Measurements from ENCODE around the gene MYDGF. TPM values are rescaled to one million over a fixed set of nuclear protein-coding genes. Genes with fewer than 3 reads are reported as not detected.

The MYDGF gene
- total and polyA plus RNA-seq, 7 experiments from 2014 or later: 28.1 to 105 (median 32.4) TPM

DNA sequence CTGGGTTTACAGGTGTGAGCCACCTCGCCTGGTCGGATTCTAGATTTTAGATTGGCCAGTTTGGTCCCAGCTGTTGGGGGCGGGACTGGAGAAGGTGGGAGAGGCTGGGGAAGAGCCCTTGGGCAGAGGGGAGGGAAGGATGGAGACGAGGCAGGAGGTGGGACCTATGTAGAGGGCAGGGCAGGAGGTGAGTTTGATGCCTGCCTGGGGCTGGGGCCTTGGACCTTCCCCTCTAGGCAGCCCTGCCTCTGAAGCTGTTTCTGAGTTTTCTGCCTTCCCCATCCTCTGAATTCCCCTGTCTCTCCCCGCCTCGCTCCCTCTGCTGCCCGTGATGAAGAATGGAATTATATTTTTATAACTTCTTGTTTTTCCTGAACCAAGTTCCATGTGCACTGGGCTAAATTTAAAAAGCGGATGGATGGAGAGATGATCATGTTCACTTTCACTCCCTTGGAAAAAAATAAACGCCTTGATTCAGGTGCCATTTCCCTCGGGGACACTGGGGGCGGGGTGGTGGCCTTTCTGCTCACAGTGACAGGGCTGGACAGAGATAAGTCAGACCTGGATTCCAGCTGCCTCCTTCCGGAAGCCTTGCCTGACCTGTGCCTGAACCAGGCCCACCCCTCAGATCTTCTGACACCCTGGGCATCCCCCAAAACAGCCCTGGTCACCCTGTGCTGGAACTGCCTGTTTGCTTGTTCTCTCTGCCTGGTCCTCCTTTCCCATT is 47.3 kb downstream of the MYDGF start:
- DNase-seq: no peak
- intact Hi-C loops (cut with micrococcal nuclease): no loop called here
- Histone ChIP-seq H3K27ac (ENCODE audit: low read depth, low read length) (no peak overlapping the region), H3K4me1 (ENCODE audit: control insufficient read depth in 2 of 2, insufficient read depth in 2 of 2, low read length in 2 of 2) (no peaks in the 10 kb centered on the region), H3K36me3 (ENCODE audit: control insufficient read depth in 2 of 3, insufficient read depth in 3 of 3, low read length in 3 of 3) (no peaks in the 10 kb centered on the region), H3K4me3 (ENCODE audit: low read length) (no peak overlapping the region), H3K9me3 (ENCODE audit: control insufficient read depth in 2 of 3, low read length in 3 of 3) (no peaks in the 10 kb centered on the region), H3K27me3 (ENCODE audit: control insufficient read depth in 2 of 2, insufficient read depth in 2 of 2, low read length in 2 of 2) (no peaks in the 10 kb centered on the region)
- ATAC-seq: no peak
- Mint-ChIP-seq H3K9me3 (no peaks in the 10 kb centered on the region), H3K27me3 (peaks cover 0 to 30% (median 8%) of the 10 kb centered on the region in 5 donors), H3K36me3 (no peaks in the 10 kb centered on the region), H3K4me1 (peaks cover 0 to 3% (median 0%) of the 10 kb centered on the region in 7 donors), H3K27ac (no peak overlapping the region), H3K4me3 (no peak overlapping the region)
- ChIA-PET CTCF (no interaction called here), POLR2A (no interaction called here)

DNA sequence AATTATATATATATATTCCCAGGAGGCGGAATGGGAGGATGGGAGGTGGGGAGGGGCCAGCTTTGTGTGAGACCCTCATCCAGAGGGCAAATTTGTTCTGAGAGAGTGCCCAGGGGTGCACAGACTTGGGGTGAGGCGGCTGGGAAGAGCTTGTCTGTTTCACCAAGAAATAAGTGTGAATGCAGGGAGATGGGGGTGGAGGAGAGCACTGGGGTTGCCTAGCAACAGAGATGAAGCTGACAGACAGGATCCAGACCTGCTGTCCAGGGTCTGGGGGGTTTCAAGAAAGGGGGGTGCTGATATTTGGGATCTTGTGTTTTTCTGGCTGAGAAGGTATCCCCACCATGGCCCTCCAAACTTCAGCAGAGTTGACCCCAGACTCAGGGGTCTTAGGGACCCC is 49.5 kb downstream of the MYDGF start:
- Histone ChIP-seq H3K4me3 (ENCODE audit: low read length) (no peak overlapping the region), H3K4me1 (ENCODE audit: control insufficient read depth in 2 of 2, insufficient read depth in 2 of 2, low read length in 2 of 2) (no peaks in the 10 kb centered on the region), H3K36me3 (ENCODE audit: control insufficient read depth in 2 of 3, insufficient read depth in 3 of 3, low read length in 3 of 3) (no peaks in the 10 kb centered on the region), H3K9me3 (ENCODE audit: control insufficient read depth in 2 of 3, low read length in 3 of 3) (no peaks in the 10 kb centered on the region), H3K27ac (ENCODE audit: low read depth, low read length) (no peak overlapping the region), H3K27me3 (ENCODE audit: control insufficient read depth in 2 of 2, insufficient read depth in 2 of 2, low read length in 2 of 2) (no peaks in the 10 kb centered on the region)
- intact Hi-C loops (cut with micrococcal nuclease): no loop called here
- Mint-ChIP-seq H3K36me3 (no peaks in the 10 kb centered on the region), H3K4me3 (no peak overlapping the region), H3K27me3 (peaks cover 0 to 36% (median 7%) of the 10 kb centered on the region in 5 donors), H3K27ac (no peak overlapping the region), H3K4me1 (peaks cover 0 to 1% (median 0%) of the 10 kb centered on the region in 7 donors), H3K9me3 (no peaks in the 10 kb centered on the region)
- ATAC-seq (no peak), DNase-seq (no peak)
- CTCF ChIA-PET: no interaction called here
- POLR2A ChIA-PET: no interaction called here

DNA sequence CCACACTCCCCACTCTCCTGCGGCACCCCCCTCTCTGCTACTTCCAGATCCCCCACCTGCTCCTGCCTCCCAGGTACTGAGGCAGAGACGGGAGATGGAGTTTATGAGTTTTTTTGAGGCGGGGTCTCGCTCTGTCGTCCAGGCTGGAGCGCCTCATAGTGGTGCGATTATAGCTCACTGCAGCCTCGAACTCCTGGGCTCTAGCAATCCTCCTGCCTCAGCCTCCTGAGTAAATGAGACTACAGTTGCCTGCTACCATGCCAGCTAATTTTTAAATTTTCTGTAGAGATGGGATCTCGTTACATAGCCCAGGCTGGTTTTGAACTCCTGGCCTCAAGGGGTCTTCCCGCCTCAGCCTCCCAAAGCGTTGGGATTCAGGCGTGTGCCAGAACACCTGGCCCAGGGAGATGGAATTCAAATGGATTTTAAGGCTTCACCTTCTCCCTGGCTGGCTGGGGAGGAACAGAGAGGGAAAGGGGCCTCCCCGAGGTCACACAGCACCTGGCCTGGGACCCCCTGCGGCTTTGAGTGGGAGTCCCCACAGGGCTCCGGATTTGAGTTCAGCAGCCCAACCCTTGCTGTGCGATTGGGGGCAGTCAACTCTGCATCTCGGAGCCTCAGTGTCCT is 50.4 kb downstream of the MYDGF start:
- H3K27ac ChIP-seq (ENCODE audit: low read depth, low read length): no peak overlapping the region
- H3K36me3 ChIP-seq (ENCODE audit: control insufficient read depth in 2 of 3, insufficient read depth in 3 of 3, low read length in 3 of 3): no peaks in the 10 kb centered on the region
- intact Hi-C loops (cut with micrococcal nuclease): no loop called here
- Mint-ChIP-seq H3K36me3 (no peaks in the 10 kb centered on the region), H3K4me3 (no peak overlapping the region), H3K9me3 (no peaks in the 10 kb centered on the region), H3K27me3 (peaks cover 0 to 36% (median 7%) of the 10 kb centered on the region in 5 donors), H3K27ac (no peak overlapping the region), H3K4me1 (peaks cover 0 to 1% (median 0%) of the 10 kb centered on the region in 7 donors)
- H3K4me1 ChIP-seq (ENCODE audit: control insufficient read depth in 2 of 2, insufficient read depth in 2 of 2, low read length in 2 of 2): no peaks in the 10 kb centered on the region
- CTCF ChIA-PET: no interaction called here
- ATAC-seq (no peak), DNase-seq (no peak)
- no peaks in the 10 kb centered on the region for H3K9me3 ChIP-seq (ENCODE audit: control insufficient read depth in 2 of 3, low read length in 3 of 3)
- H3K27me3 ChIP-seq (ENCODE audit: control insufficient read depth in 2 of 2, insufficient read depth in 2 of 2, low read length in 2 of 2): no peaks in the 10 kb centered on the region
- POLR2A ChIA-PET: interaction anchor here (0.6 kb wide), 1 partner anchor 47 kb away, joined by 4 read pairs; no protein-coding TSS in a partner anchor
- no peak overlapping the region for H3K4me3 ChIP-seq (ENCODE audit: low read length)

DNA sequence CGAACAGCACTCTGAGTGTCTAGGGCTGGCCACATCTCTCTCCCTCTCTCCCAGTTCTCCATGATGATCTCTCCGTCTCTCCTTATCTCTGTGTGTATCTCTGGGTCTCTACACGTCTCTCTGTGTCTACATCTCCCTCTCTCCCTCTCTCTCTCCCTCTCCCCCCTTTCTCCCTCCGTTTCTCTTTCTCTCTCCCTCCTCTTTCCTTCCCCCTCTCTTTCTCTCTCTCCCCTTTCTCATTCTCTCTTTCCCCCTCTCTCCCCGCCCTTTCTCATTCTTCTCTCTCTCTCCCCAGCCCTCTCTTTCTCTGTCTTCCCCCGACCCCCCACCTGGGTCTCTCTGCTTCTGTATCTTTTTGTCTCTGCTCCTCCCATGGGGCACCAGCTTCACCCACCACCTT is 52.1 kb downstream of the MYDGF start:
- Histone ChIP-seq H3K27me3 (ENCODE audit: control insufficient read depth in 2 of 2, insufficient read depth in 2 of 2, low read length in 2 of 2) (no peaks in the 10 kb centered on the region), H3K9me3 (ENCODE audit: control insufficient read depth in 2 of 3, low read length in 3 of 3) (no peaks in the 10 kb centered on the region), H3K27ac (ENCODE audit: low read depth, low read length) (no peak overlapping the region), H3K36me3 (ENCODE audit: control insufficient read depth in 2 of 3, insufficient read depth in 3 of 3, low read length in 3 of 3) (no peaks in the 10 kb centered on the region), H3K4me3 (ENCODE audit: low read length) (no peak overlapping the region), H3K4me1 (ENCODE audit: control insufficient read depth in 2 of 2, insufficient read depth in 2 of 2, low read length in 2 of 2) (no peaks in the 10 kb centered on the region)
- DNase-seq: no peak
- Mint-ChIP-seq H3K9me3 (no peaks in the 10 kb centered on the region), H3K4me1 (peaks cover 0 to 1% (median 0%) of the 10 kb centered on the region in 7 donors), H3K27me3 (peaks cover 0 to 35% (median 7%) of the 10 kb centered on the region in 5 donors), H3K4me3 (no peak overlapping the region), H3K36me3 (no peaks in the 10 kb centered on the region), H3K27ac (no peak overlapping the region)
- intact Hi-C loops (cut with micrococcal nuclease): no loop called here
- no peak for ATAC-seq
- ChIA-PET POLR2A (no interaction called here), CTCF (no interaction called here)

DNA sequence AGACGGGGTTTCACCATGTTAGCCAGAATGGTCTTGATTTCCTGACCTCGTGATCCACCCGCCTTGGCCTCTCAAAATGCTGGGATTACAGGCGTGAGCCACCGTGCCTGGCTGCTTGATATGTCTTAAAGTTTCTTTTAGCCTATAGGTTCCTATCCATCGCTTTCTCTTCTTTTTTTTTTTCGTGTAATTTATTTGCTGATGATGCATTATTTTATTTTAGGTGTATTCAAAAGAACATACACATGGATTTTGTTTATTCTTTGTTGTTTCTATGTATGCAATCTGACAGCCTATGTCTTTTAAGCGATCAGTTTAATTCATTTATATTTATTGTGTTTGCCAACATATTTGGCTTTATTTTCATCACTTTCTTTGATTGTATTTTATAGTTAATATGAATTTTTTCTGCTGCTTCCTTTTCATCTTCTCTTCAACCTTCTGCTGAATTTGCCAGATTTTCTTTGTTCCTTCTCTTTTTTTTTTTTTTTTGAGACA is 56.8 kb downstream of the MYDGF start:
- peaks cover 13 to 34% (median 17%) of the 10 kb centered on the region in 5 donors for H3K27me3 Mint-ChIP-seq
- CTCF ChIA-PET: no interaction called here
- Histone ChIP-seq H3K36me3 (ENCODE audit: control insufficient read depth in 2 of 3, insufficient read depth in 3 of 3, low read length in 3 of 3) (no peaks in the 10 kb centered on the region), H3K27ac (ENCODE audit: low read depth, low read length) (no peak overlapping the region), H3K4me3 (ENCODE audit: low read length) (no peak overlapping the region), H3K4me1 (ENCODE audit: control insufficient read depth in 2 of 2, insufficient read depth in 2 of 2, low read length in 2 of 2) (no peaks in the 10 kb centered on the region), H3K9me3 (ENCODE audit: control insufficient read depth in 2 of 3, low read length in 3 of 3) (no peaks in the 10 kb centered on the region), H3K27me3 (ENCODE audit: control insufficient read depth in 2 of 2, insufficient read depth in 2 of 2, low read length in 2 of 2) (no peaks in the 10 kb centered on the region)
- no peak overlapping the region for H3K4me3 Mint-ChIP-seq
- H3K36me3 Mint-ChIP-seq: no peaks in the 10 kb centered on the region
- no peak overlapping the region for H3K27ac Mint-ChIP-seq
- intact Hi-C loops (cut with micrococcal nuclease): no loop called here
- H3K9me3 Mint-ChIP-seq: no peaks in the 10 kb centered on the region
- POLR2A ChIA-PET: no interaction called here
- DNase-seq (no peak), ATAC-seq (no peak)
- peaks cover 0 to 6% (median 0%) of the 10 kb centered on the region in 7 donors for H3K4me1 Mint-ChIP-seq

DNA sequence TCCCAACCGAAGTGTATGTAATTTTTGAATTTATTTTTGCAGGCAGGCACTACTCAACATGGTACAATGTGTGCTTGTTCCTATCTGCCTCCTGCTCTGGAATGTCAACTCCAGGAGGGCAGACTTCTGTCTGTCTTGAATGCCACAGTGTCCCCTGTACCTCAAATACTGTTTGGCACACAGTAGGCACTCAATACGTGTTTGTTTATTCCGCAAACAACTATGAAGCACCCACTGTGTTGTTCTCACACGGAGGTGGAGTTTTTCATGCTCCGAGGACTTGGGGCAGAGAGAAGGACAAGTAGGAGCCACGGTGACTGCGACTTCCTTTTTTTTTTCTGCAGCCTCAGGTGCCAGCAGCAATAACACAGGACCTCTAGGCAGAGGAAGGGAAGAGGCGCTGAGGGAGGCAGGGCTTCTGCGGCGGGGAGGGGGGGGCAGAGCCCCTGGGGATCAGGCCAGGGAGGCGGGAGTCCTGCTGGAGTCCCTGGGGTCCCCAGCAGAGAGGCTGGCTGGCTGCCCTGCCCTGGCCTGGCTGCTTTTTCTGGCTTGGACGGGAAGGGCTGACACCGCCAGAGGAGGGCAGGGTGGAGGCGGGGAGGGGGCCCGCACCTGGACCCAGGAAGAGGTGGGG is 60.1 kb downstream of the MYDGF start:
- POLR2A ChIA-PET: no interaction called here

More for the DNA sequence above, 60.1 kb downstream of the MYDGF start:
- peak; percentile 52 for ATAC-seq
- no peak overlapping the region for H3K27ac ChIP-seq (ENCODE audit: low read depth, low read length)
- H3K27me3 ChIP-seq (ENCODE audit: control insufficient read depth in 2 of 2, insufficient read depth in 2 of 2, low read length in 2 of 2): no peaks in the 10 kb centered on the region
- H3K9me3 ChIP-seq (ENCODE audit: control insufficient read depth in 2 of 3, low read length in 3 of 3): no peaks in the 10 kb centered on the region
- no peak overlapping the region for H3K27ac Mint-ChIP-seq
- no peak overlapping the region for H3K4me3 ChIP-seq (ENCODE audit: low read length)
- H3K4me1 Mint-ChIP-seq: peaks cover 0 to 6% (median 0%) of the 10 kb centered on the region in 7 donors
- CTCF ChIA-PET: no interaction called here
- H3K4me3 Mint-ChIP-seq: no peak overlapping the region
- H3K36me3 ChIP-seq (ENCODE audit: control insufficient read depth in 2 of 3, insufficient read depth in 3 of 3, low read length in 3 of 3): no peaks in the 10 kb centered on the region
- H3K36me3 Mint-ChIP-seq: no peaks in the 10 kb centered on the region
- peaks cover 0 to 2% (median 0%) of the 10 kb centered on the region in 11 donors for H3K9me3 Mint-ChIP-seq
- intact Hi-C loops (cut with micrococcal nuclease): no loop called here
- peaks cover 21 to 34% (median 25%) of the 10 kb centered on the region in 5 donors for H3K27me3 Mint-ChIP-seq
- no peak for DNase-seq
- H3K4me1 ChIP-seq (ENCODE audit: control insufficient read depth in 2 of 2, insufficient read depth in 2 of 2, low read length in 2 of 2): no peaks in the 10 kb centered on the region
